GM19452 (cell line): Measurements from ENCODE around the gene CPED1.
"Not testable (repeated sequence)": the region's sequence is repeated elsewhere in the genome, so short reads cannot be mapped to it uniquely, and the experiment has no call there.

Experiments
- ATAC-seq: cut with Tn5 transposase; IDR thresholded peaks from one replicate; pipeline ENCODE4 v1.9.1; 2021; ENCODE audit not compliant: unreplicated experiment

CPED1 gene

GRCh38 chr7:121038717-121039509 lies 50.4 kb downstream of the CPED1 start:
- ATAC-seq, result no peak

- no peak for ATAC-seq
Measured at GRCh38 chr7:121039510-121039822, 51.0 kb downstream of the CPED1 start.

- no peak for ATAC-seq
Measured at GRCh38 chr7:121039994-121040393, 51.5 kb downstream of the CPED1 start.

GRCh38 chr7:121041516-121042148 lies 53.1 kb downstream of the CPED1 start:
- no peak for ATAC-seq

GRCh38 chr7:121042195-121042594 lies 53.7 kb downstream of the CPED1 start:
- no peak for ATAC-seq

- ATAC-seq, result no peak
Measured at GRCh38 chr7:121042899-121043298, 54.4 kb downstream of the CPED1 start.

GRCh38 chr7:121043314-121044234 lies 55.1 kb downstream of the CPED1 start:
- ATAC-seq, result no peak

GRCh38 chr7:121045090-121045489 lies 56.6 kb downstream of the CPED1 start:
- no peak for ATAC-seq

- ATAC-seq, result no peak
Measured at GRCh38 chr7:121046009-121046408, 57.5 kb downstream of the CPED1 start.

- ATAC-seq, result no peak
Measured at GRCh38 chr7:121046893-121047468, 58.5 kb downstream of the CPED1 start.

GRCh38 chr7:121048195-121048594 lies 59.7 kb downstream of the CPED1 start:
- ATAC-seq, result no peak

GRCh38 chr7:121049028-121049791 lies 60.7 kb downstream of the CPED1 start:
- no peak for ATAC-seq

- ATAC-seq, result no peak
Measured at GRCh38 chr7:121049897-121050296, 61.4 kb downstream of the CPED1 start.

GRCh38 chr7:121053219-121053618 lies 64.7 kb downstream of the CPED1 start:
- ATAC-seq, result no peak

GRCh38 chr7:121054925-121055324 lies 66.4 kb downstream of the CPED1 start:
- no peak for ATAC-seq

GRCh38 chr7:121057878-121058277 lies 69.4 kb downstream of the CPED1 start:
- ATAC-seq, result no peak

GRCh38 chr7:121058975-121059374 lies 70.5 kb downstream of the CPED1 start:
- no peak for ATAC-seq

- not testable (repeated sequence) for ATAC-seq
Measured at GRCh38 chr7:121059979-121060509, 71.5 kb downstream of the CPED1 start.

GRCh38 chr7:121061677-121062582 lies 73.4 kb downstream of the CPED1 start:
- no peak for ATAC-seq
